ENCODE measurements around the gene CYSLTR2.

Gene CYSLTR2

DNA sequence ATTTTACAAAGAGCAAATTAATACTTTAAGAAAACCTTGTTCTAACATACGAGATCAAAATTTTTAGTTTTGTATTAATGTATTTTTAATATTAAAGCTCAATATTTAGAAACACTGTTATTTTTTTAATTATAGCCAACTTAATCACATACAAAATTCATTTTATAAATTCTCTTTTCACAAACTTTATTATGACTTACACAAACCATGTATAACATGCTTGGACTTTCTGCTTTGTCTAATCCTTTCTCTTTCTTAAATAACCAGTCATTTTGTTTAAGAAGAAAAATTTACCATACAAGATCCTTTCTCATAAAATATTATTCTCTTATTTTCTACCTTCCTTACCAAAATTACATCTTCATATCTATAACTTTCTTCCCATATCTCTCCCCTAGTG lies 62.2 kb downstream of the CYSLTR2 start:
- Histone ChIP-seq H3K27ac (ENCODE audit: insufficient read depth, low read depth, low read length, poor library complexity, severe bottlenecking) (no peak overlapping the region), H3K4me3 (ENCODE audit: insufficient read depth, low read depth, low read length) (no peak overlapping the region), H3K4me1 (ENCODE audit: control insufficient read depth, insufficient read depth, low read length) (no peaks in the 10 kb centered on the region), H3K36me3 (ENCODE audit: control insufficient read depth, insufficient read depth, low read length) (no peaks in the 10 kb centered on the region), H3K27me3 (ENCODE audit: control insufficient read depth, insufficient read depth, low read length, poor library complexity, severe bottlenecking) (no peaks in the 10 kb centered on the region), H3K9me3 (ENCODE audit: control insufficient read depth, low read length) (no peaks in the 10 kb centered on the region)
- no CpG with 5 or more reads among the region's 1 CpG for WGBS, 2 experiments

DNA sequence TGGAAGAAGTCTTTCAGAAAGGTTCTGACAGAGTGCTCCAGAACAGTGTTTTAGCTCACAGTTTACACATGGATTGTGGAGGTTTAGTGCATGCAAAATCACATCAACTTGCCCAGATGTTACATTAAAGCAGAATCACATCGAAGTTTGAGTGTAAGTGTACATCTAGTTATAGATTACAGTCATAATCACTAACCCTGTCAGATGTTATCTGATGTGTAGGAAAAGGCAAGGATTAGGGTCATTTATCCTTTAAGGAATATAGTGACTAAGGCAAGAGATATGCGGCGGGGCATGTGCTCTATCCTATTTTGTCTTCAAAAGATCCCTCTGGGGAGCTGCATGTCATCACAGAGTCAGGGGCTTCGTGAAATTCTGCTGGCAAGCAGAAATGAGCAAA lies 66.9 kb downstream of the CYSLTR2 start:
- Histone ChIP-seq H3K36me3 (ENCODE audit: control insufficient read depth, insufficient read depth, low read length) (no peaks in the 10 kb centered on the region), H3K27me3 (ENCODE audit: control insufficient read depth, insufficient read depth, low read length, poor library complexity, severe bottlenecking) (no peaks in the 10 kb centered on the region), H3K4me3 (ENCODE audit: insufficient read depth, low read depth, low read length) (no peak overlapping the region), H3K9me3 (ENCODE audit: control insufficient read depth, low read length) (no peaks in the 10 kb centered on the region), H3K4me1 (ENCODE audit: control insufficient read depth, insufficient read depth, low read length) (no peaks in the 10 kb centered on the region), H3K27ac (ENCODE audit: insufficient read depth, low read depth, low read length, poor library complexity, severe bottlenecking) (no peak overlapping the region)
- 92 to 93% methylated on average over 3 of the region's 4 CpGs for WGBS, 2 experiments

DNA sequence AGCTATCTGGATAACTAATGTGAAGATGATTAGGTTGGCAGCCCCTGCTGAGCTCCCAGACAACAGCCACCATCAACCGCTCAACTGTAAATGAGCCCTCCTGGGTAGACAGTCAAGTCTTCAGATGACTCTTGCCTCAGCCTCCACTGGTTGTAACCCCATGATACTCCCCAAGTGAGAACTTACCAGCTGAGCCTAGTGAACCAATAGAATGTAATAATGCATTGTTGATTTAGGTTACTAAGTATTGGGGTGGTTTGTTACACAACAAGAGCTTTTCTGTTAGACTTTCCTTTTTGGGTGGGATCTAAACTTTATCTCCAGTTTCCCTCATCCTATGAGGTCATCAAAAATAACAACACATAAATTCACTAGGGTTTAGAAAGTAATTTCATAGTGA lies 69.4 kb downstream of the CYSLTR2 start:
- H3K4me1 ChIP-seq (ENCODE audit: control insufficient read depth, insufficient read depth, low read length) = no peaks in the 10 kb centered on the region
- H3K36me3 ChIP-seq (ENCODE audit: control insufficient read depth, insufficient read depth, low read length) = no peaks in the 10 kb centered on the region
- H3K27me3 ChIP-seq (ENCODE audit: control insufficient read depth, insufficient read depth, low read length, poor library complexity, severe bottlenecking) = no peaks in the 10 kb centered on the region
- WGBS, 2 experiments = 100% methylated on average over 1 of the region's 1 CpG
- no peak overlapping the region for H3K27ac ChIP-seq (ENCODE audit: insufficient read depth, low read depth, low read length, poor library complexity, severe bottlenecking)
- no peaks in the 10 kb centered on the region for H3K9me3 ChIP-seq (ENCODE audit: control insufficient read depth, low read length)
- no peak overlapping the region for H3K4me3 ChIP-seq (ENCODE audit: insufficient read depth, low read depth, low read length)

DNA sequence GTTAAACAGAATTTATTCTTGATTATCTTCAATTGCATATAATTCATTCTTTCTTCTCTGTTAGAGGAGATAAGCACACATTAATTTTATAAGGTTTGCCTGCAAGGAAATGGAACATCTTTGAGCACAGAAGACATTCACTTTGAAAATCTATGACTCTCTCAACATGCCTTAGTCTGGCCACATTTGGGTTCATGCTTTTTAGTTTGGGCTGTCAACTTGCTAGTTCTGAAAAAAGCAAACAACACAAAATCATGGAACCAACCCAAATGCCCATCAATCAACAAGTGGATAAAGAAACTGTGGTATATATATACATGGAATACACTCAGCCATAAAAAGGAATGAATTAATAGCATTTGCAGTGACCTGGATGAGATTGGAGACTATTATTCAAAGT lies 71.5 kb downstream of the CYSLTR2 start:
- H3K36me3 ChIP-seq (ENCODE audit: control insufficient read depth, insufficient read depth, low read length) = no peaks in the 10 kb centered on the region
- H3K27ac ChIP-seq (ENCODE audit: insufficient read depth, low read depth, low read length, poor library complexity, severe bottlenecking) = no peak overlapping the region
- H3K4me1 ChIP-seq (ENCODE audit: control insufficient read depth, insufficient read depth, low read length) = no peaks in the 10 kb centered on the region
- H3K27me3 ChIP-seq (ENCODE audit: control insufficient read depth, insufficient read depth, low read length, poor library complexity, severe bottlenecking) = no peaks in the 10 kb centered on the region
- no peaks in the 10 kb centered on the region for H3K9me3 ChIP-seq (ENCODE audit: control insufficient read depth, low read length)
- H3K4me3 ChIP-seq (ENCODE audit: insufficient read depth, low read depth, low read length) = no peak overlapping the region

GRCh38 chr13:48726711-48727110 lies 73.0 kb downstream of the CYSLTR2 start:
- H3K4me1 ChIP-seq (ENCODE audit: control insufficient read depth, insufficient read depth, low read length) = no peaks in the 10 kb centered on the region
- H3K9me3 ChIP-seq (ENCODE audit: control insufficient read depth, low read length) = no peaks in the 10 kb centered on the region
- no peak overlapping the region for H3K4me3 ChIP-seq (ENCODE audit: insufficient read depth, low read depth, low read length)
- 90 to 91% methylated on average over 2 of the region's 2 CpGs for WGBS, 2 experiments
- no peaks in the 10 kb centered on the region for H3K36me3 ChIP-seq (ENCODE audit: control insufficient read depth, insufficient read depth, low read length)
- H3K27ac ChIP-seq (ENCODE audit: insufficient read depth, low read depth, low read length, poor library complexity, severe bottlenecking) = no peak overlapping the region
- no peaks in the 10 kb centered on the region for H3K27me3 ChIP-seq (ENCODE audit: control insufficient read depth, insufficient read depth, low read length, poor library complexity, severe bottlenecking)

GRCh38 chr13:48727241-48728011 lies 73.7 kb downstream of the CYSLTR2 start:
- Histone ChIP-seq H3K27ac (ENCODE audit: insufficient read depth, low read depth, low read length, poor library complexity, severe bottlenecking) (no peak overlapping the region), H3K36me3 (ENCODE audit: control insufficient read depth, insufficient read depth, low read length) (no peaks in the 10 kb centered on the region), H3K4me3 (ENCODE audit: insufficient read depth, low read depth, low read length) (no peak overlapping the region), H3K4me1 (ENCODE audit: control insufficient read depth, insufficient read depth, low read length) (no peaks in the 10 kb centered on the region), H3K9me3 (ENCODE audit: control insufficient read depth, low read length) (no peaks in the 10 kb centered on the region), H3K27me3 (ENCODE audit: control insufficient read depth, insufficient read depth, low read length, poor library complexity, severe bottlenecking) (no peaks in the 10 kb centered on the region)
- 87 to 88% methylated on average over 3 of the region's 4 CpGs for WGBS, 2 experiments

GRCh38 chr13:48728226-48728625 lies 74.5 kb downstream of the CYSLTR2 start:
- no peaks in the 10 kb centered on the region for H3K4me1 ChIP-seq (ENCODE audit: control insufficient read depth, insufficient read depth, low read length)
- no peaks in the 10 kb centered on the region for H3K36me3 ChIP-seq (ENCODE audit: control insufficient read depth, insufficient read depth, low read length)
- 91 to 96% methylated on average over 2 of the region's 2 CpGs for WGBS, 2 experiments
- H3K27me3 ChIP-seq (ENCODE audit: control insufficient read depth, insufficient read depth, low read length, poor library complexity, severe bottlenecking) = no peaks in the 10 kb centered on the region
- H3K27ac ChIP-seq (ENCODE audit: insufficient read depth, low read depth, low read length, poor library complexity, severe bottlenecking) = no peak overlapping the region
- no peak overlapping the region for H3K4me3 ChIP-seq (ENCODE audit: insufficient read depth, low read depth, low read length)
- H3K9me3 ChIP-seq (ENCODE audit: control insufficient read depth, low read length) = no peaks in the 10 kb centered on the region

- H3K4me1 ChIP-seq (ENCODE audit: control insufficient read depth, insufficient read depth, low read length) = no peaks in the 10 kb centered on the region
- no peak overlapping the region for H3K27ac ChIP-seq (ENCODE audit: insufficient read depth, low read depth, low read length, poor library complexity, severe bottlenecking)
- H3K9me3 ChIP-seq (ENCODE audit: control insufficient read depth, low read length) = no peaks in the 10 kb centered on the region
- no peak overlapping the region for H3K4me3 ChIP-seq (ENCODE audit: insufficient read depth, low read depth, low read length)
- no peaks in the 10 kb centered on the region for H3K36me3 ChIP-seq (ENCODE audit: control insufficient read depth, insufficient read depth, low read length)
- H3K27me3 ChIP-seq (ENCODE audit: control insufficient read depth, insufficient read depth, low read length, poor library complexity, severe bottlenecking) = no peaks in the 10 kb centered on the region
- 92 to 93% methylated on average over 4 of the region's 4 CpGs for WGBS, 2 experiments
These were observed 75.1 kb downstream of the CYSLTR2 start for GRCh38 chr13:48728876-48729275.

- Histone ChIP-seq H3K27ac (ENCODE audit: insufficient read depth, low read depth, low read length, poor library complexity, severe bottlenecking) (no peak overlapping the region), H3K27me3 (ENCODE audit: control insufficient read depth, insufficient read depth, low read length, poor library complexity, severe bottlenecking) (no peaks in the 10 kb centered on the region), H3K36me3 (ENCODE audit: control insufficient read depth, insufficient read depth, low read length) (no peaks in the 10 kb centered on the region), H3K9me3 (ENCODE audit: control insufficient read depth, low read length) (no peaks in the 10 kb centered on the region), H3K4me1 (ENCODE audit: control insufficient read depth, insufficient read depth, low read length) (no peaks in the 10 kb centered on the region), H3K4me3 (ENCODE audit: insufficient read depth, low read depth, low read length) (no peak overlapping the region)
- WGBS, 2 experiments = 93 to 95% methylated on average over 4 of the region's 4 CpGs
These were observed 76.1 kb downstream of the CYSLTR2 start for GRCh38 chr13:48729856-48730255.

DNA sequence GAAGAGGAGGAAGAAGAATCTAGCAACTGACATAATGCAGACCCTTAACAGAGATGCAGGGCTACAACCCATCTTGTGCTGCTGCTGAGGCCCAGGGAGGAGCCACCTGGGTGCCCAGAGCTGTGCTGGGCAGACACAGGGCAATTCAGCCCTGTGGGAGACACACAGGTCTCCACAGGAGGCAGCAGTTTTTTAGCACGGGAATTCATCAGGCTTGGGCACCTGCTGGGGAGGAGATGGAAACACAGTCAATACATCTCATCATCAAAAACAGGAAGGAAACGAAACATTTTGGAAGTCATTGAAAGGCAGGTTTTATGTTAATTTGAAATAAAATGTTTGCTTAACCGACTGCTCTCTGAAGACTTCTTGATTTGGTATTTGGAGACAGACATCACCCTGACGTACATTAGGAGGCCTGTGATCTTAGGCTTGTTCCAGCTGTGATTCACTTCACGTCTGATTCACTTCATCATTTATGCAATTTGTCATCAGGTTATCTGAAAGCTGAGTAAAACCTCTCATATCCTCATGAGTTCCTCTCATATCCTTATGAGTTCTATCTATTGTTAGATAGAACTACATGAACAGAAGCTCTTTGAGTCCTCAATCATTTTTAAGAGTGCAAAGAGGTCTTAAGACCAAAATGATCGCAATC lies 77.4 kb downstream of the CYSLTR2 start:
- Histone ChIP-seq H3K36me3 (ENCODE audit: control insufficient read depth, insufficient read depth, low read length) (no peaks in the 10 kb centered on the region), H3K27me3 (ENCODE audit: control insufficient read depth, insufficient read depth, low read length, poor library complexity, severe bottlenecking) (no peaks in the 10 kb centered on the region), H3K4me3 (ENCODE audit: insufficient read depth, low read depth, low read length) (no peak overlapping the region), H3K4me1 (ENCODE audit: control insufficient read depth, insufficient read depth, low read length) (no peaks in the 10 kb centered on the region), H3K27ac (ENCODE audit: insufficient read depth, low read depth, low read length, poor library complexity, severe bottlenecking) (no peak overlapping the region), H3K9me3 (ENCODE audit: control insufficient read depth, low read length) (no peaks in the 10 kb centered on the region)
- 69 to 70% methylated on average over 6 of the region's 6 CpGs for WGBS, 2 experiments

Data from ectodermal cell (in vitro differentiated cells).